Measurements from ENCODE around the gene TM4SF4.

The TM4SF4 gene

DNA sequence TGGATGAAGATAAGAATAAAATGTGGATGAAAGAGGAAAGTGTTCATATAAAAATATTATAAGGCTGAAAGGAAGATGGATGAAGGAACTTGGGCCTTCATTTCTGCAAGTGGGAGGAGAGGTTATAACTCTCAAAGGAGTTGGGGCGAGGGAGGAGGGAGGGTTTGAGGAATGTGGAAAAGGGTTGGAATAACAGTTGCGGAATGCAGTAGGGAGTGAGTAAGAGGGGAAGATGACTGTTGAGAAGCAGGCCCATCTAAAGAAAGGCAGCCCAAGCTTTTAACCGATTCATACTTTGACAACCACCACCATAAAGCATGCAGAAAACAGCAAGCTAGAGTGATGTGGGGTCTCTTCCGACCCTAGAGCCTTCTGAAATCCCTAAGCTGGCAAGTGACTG is 8.3 kb upstream of the TM4SF4 start:
- H3K4me3 ChIP-seq (ENCODE audit: control insufficient read depth, low read depth, low read length): no peak overlapping the region
- TF ChIP-seq, protein P1, sequence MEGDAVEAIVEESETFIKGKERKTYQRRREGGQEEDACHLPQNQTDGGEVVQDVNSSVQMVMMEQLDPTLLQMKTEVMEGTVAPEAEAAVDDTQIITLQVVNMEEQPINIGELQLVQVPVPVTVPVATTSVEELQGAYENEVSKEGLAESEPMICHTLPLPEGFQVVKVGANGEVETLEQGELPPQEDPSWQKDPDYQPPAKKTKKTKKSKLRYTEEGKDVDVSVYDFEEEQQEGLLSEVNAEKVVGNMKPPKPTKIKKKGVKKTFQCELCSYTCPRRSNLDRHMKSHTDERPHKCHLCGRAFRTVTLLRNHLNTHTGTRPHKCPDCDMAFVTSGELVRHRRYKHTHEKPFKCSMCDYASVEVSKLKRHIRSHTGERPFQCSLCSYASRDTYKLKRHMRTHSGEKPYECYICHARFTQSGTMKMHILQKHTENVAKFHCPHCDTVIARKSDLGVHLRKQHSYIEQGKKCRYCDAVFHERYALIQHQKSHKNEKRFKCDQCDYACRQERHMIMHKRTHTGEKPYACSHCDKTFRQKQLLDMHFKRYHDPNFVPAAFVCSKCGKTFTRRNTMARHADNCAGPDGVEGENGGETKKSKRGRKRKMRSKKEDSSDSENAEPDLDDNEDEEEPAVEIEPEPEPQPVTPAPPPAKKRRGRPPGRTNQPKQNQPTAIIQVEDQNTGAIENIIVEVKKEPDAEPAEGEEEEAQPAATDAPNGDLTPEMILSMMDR (conservative IDR thresholded peaks at IDR 0.05; ENCODE audit: control insufficient read depth, insufficient read depth, low read depth, low read length): no peak
- peak; percentile 88 for DNase-seq (ENCODE audit: low read depth)

DNA sequence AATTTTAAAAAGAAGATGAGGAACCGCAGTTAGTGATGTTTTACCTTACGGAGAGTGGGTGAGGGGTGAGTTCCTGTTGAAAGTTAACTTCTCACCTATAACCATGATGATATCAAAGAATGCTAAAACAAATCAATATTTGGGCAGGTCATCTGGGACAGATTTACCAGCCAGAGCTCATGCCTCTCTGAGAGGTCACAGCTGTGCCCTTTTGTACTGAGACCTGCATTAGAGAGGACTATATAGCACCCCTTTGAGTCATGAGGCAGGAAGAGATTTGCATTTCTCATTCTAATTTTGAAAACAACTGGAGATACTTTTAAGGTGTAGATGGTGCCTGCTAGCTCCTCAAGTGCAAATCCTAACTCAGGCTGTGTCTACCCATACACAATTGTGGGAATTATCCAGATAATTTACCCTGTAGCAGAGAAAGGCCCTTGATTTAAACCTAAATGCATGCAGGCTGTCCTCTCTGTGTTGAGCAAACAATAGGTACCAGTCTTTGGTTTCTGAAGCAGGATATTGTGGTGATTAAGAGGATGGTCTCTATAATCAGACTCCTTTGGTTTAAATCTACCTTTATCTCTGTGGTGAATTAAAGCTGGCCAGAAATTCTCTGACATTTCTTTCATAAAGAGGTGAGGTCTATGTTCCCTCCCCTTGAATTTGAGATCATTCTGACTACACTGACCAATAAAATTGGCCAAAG is 5.8 kb upstream of the TM4SF4 start:
- DNase-seq (ENCODE audit: low read depth): peak; percentile 57
- H3K4me3 ChIP-seq (ENCODE audit: control insufficient read depth, low read depth, low read length): no peak overlapping the region
- TF ChIP-seq, protein P1 (conservative IDR thresholded peaks at IDR 0.05; ENCODE audit: control insufficient read depth, insufficient read depth, low read depth, low read length): no peak

DNA sequence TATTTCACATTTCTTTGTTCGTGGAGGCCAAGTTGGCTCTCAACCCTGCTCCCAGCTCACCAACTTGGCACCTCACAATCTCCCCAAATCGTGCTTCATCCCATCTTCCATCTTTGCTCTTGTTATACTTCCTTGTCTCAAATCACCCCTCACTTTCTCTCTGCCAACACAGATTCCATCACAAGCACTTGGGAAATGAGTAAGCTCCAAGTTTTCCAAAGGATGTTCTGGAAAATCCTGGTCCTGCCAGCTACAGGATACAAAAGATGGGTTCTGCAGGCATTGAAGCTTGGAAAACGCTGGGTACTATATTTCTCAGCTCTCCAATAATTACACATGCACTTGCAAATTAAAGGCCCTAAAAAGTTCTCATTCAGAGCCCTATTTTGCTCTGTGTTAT is 4.1 kb upstream of the TM4SF4 start:
- no peak for DNase-seq (ENCODE audit: low read depth)
- TF ChIP-seq, protein P1 (conservative IDR thresholded peaks at IDR 0.05; ENCODE audit: control insufficient read depth, insufficient read depth, low read depth, low read length): no peak
- H3K4me3 ChIP-seq (ENCODE audit: control insufficient read depth, low read depth, low read length): no peak overlapping the region

DNA sequence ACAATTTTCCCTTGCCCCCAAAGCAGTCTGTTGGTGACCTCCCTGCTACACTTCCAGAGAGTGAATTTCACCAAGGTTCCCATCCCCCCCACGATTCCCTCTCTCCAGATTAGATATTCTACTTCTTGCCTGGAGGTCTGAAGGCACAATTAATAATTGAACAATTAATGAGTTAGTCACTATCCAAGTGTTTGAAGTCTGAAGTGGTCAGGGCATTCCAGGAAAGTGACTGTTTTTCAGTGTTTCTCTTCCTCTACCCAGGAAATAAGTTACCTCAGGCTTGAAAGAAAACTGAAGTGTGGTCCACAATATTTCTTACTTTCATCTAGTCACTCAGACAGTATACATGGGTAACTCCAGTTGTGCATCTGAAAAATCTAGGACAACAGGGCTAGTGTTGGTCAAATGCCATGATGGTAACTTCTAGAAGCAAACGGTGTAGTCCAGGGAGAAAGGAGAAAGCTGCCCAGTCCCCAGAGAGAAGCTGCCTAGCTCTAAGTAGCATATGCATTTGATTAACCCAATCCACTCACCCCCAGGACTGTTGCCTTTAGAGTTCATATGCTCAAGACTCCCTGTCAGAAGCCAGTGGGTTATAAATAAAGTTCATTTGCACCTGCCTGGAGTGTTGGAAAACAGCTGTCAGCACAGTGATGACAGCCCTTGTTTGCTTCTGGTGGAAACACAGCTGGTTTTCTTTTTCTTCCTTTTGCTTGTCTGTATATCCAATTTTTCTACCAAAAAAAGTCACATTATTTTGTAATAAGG is 2.3 kb upstream of the TM4SF4 start:
- TF ChIP-seq, protein P1 (conservative IDR thresholded peaks at IDR 0.05; ENCODE audit: control insufficient read depth, insufficient read depth, low read depth, low read length): no peak
- no peak overlapping the region for H3K4me3 ChIP-seq (ENCODE audit: control insufficient read depth, low read depth, low read length)
- peak; percentile 80 for DNase-seq (ENCODE audit: low read depth)

DNA sequence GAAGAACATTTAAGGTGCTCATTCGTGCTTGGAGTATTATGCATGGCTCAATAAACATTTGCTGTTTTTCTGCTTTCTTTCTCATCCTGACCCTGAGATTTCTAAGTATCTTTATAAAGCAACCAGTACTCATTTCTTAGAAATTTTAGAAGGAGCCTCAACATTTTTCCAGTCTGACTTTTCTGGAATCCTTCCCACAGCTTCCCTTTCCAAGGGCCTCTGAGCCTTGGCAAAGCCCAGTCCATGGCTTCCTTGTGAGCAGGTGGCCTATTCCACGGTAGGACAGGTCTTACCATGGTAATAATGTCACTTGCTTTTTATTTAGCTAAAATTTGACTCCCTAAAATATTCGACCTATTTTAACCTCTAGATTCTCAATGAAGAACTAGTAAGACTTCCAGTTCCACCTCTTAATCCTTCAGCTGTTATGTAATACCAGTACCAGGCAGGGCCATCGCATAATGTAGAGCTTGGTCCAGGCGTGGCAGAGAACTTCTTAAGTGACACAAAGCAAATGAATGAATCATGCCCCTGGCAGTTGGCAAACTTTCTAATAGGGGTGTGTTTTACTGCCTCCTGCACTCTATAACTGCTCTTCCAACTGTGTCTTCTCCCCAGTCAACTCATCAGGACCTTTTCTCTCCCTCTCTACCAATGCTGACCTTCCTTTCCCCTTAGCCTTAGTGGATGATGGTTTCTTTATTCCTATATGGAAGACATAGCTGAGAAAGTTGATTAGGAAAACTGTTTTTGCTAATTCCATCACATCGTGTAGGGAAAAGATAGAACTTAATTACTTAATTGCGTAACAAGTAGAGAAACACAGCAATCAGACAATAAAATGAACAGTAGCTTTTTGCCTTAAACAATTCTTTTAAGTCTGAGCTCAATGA is 894 bp upstream of the TM4SF4 start:
- H3K4me3 ChIP-seq (ENCODE audit: control insufficient read depth, low read depth, low read length): no peak overlapping the region
- TF ChIP-seq, protein P1 (conservative IDR thresholded peaks at IDR 0.05; ENCODE audit: control insufficient read depth, insufficient read depth, low read depth, low read length): no peak
- DNase-seq (ENCODE audit: low read depth): peak; percentile 71

DNA sequence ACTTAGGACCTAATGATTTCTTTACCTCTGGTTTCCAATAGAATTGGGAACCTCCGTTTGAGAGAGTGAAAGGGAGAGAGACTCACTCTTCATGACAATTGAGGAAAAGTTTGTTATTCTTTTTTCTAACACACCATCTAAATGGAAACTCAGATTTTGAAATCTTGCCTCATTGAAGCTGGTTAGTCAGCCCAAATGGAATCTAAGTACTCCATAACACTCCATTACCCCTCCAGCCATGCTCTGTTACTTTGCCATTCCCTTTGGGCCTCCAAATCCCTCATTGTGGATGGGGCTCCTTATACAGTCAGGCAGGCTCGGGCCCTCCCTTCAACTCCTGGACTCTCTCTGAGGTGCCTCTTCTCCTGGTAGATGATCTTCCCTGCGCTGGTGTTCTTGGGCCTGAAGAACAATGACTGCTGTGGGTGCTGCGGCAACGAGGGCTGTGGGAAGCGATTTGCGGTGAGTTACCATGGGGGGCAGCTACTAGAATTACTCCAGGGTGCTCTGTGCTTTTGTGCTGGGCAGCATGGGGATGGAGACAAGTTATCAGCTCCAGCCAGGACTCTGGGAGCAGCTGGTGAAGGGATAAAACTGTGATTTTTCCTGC is 1.1 kb downstream of the TM4SF4 start:
- TF ChIP-seq, protein P1 (conservative IDR thresholded peaks at IDR 0.05; ENCODE audit: control insufficient read depth, insufficient read depth, low read depth, low read length): no peak
- no peak overlapping the region for H3K4me3 ChIP-seq (ENCODE audit: control insufficient read depth, low read depth, low read length)
- DNase-seq (ENCODE audit: low read depth): no peak

All from fibroblast of mammary gland (primary cell).